ENCODE measurements around the gene SMARCD2.
"Not testable (repeated sequence)": the region's sequence is repeated elsewhere in the genome, so short reads cannot be mapped to it uniquely, and the experiment has no call there.

SMARCD2 gene

DNA sequence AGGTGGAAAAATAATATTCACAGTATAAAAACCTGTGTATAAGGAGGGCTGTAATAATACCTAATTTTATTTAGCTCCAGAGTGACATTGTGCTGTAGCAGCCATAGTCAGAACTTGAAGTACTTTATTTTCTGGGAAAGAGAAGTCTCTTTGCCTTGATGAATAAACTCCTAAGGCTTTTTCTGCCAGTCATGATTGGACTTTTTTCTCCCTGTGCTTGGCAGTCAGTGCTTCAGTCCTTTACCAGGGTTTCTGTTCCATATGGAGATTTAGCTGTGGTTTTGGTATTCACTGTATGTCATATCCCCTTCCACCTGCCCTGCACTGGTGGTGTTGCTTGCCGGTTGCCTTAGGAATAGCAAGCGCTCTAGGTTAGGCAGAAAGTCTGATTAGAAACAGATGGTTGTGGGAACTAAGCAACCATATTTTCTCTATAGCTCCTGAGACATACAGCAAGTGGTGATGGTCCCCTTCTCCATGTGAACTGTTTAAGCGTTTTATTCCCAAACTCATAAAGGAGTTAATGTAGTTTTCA is 43.8 kb downstream of the SMARCD2 start:
- no peak for DNase-seq

DNA sequence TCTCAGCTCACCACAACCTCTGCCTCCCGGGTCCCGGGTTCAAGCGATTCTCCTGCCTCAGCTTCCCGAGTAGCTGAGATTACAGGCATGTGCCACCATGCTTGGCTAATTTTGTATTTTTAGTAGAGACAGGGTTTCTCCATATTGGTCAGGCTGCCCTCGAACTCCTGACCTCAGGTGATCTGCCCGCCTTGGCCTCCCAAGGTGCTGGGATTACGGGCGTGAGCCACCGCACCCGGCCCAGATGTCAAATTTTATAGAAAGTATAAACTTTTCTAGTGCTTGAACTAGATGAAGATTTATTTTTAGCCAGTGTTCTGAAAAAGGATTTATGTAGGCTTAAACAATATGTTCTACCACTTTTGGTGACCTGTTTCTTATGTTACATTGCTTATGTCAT is 46.1 kb downstream of the SMARCD2 start:
- not testable (repeated sequence) for DNase-seq

DNA sequence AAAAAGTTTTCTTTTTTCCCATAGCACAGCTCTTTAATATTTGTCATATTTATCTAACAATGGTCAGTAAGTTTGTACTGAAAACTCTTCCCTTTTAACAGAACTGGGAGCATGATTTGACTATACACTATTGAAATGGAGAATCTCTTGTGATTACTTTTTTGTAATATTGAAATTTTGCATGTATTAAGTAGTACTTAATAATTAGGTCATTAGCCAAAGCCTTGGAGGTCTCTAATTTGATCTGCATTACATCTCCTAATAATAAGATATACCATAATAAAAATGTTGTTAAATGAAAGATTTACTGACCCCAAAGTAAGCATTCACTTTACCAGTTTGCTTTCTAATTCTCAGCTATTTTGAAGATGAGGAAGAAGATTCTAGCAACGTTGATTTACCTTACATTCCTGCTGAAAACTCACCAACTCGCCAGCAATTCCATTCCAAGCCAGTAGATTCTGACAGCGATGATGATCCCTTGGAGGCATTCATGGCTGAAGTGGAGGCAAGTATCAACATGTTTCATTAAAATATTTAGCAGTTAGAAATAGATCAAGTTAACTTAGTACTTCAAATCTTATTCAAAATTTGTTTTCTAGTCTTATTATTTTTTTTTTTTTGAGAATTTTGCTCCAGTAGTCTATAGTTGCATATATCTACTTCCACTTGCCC is 50.3 kb downstream of the SMARCD2 start:
- no peak for DNase-seq

DNA sequence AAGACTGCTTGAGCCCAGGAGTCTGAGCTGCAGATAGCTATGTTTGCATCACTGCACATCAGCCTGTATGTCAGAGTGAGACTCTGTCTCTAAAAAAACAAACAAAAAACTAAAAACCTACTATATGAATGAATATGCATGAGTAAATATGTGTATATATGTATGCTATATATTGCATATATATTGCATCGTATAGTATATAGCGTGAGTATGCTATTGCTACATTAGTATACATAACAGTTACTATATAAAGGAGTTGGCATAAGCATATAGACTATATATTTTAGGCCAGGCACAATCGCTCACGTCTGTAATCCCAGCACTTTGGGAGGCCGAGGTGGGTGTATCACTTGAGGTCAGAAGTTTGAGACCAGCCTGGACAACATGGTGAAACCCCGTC is 52.4 kb downstream of the SMARCD2 start:
- no peak for DNase-seq

DNA sequence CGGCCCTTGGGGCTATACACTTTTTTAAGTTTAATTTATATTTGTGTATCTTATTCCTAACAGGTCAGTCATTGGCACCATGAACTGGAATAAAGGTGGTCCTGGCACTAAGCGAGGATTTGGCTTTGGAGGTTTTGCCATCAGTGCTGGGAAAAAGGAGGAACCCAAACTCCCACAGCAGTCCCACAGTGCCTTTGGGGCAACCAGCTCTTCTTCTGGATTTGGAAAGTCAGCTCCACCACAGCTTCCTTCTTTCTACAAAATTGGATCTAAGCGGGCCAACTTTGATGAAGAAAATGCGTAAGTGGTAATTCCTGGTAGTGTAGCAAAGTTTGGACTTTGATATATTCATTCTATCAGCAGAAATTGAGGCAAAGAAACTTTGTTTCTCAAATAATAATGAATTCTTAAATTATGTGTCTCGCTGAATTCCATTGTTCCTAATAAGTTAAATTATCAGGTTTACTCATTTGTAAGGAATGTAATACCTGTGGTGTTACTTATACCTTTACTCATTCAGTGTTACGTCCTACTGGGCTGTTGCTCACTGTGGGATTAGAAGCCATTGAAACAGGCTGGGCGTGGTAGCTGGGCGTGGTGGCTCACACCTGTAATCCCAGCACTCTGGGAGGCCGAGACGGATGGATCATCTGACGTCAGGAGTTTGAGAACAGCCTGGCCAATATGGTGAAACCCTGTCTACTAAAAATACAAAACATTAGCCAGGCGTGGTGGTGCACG is 55.3 kb downstream of the SMARCD2 start:
- DNase-seq, result peak; percentile 42 to 47 (median 47)

DNA sequence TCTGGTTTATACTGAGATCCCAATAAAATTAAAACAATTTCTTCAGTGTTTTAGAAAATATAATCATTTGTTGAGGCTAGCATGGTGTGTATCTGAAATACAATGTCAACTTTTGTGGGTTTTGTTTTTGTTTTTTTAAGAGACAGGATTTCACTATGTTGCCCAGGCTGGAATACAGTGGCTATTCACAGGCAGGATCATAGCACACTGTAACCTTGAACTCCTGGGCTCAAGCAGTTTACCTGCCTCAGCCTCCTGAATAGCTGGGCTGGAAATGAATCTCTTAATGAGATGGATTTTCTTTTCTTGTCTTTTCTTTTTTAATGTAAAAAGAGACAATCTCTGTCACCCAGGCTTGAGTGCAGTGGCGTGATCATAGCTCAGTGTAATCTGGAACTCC is 56.4 kb downstream of the SMARCD2 start:
- no peak for DNase-seq

DNA sequence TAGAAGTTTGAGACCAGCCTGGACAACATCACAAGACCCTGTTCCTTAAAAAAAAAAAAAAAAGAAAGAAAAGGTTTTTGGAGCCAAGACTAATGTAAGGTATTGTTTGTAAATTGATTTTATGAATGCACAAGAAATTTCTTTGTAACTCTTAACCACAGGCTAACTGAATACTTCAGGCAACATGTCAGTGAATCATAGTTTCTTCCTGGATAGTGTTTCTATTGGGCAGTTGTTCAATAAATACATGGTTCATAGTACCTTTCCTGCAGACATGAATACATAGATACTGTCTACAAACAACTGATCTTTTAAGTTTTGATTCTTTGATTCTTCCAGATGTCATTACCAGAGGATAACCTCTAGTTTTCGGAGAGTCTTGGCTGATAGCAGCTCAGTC is 56.9 kb downstream of the SMARCD2 start:
- no peak for DNase-seq

DNA sequence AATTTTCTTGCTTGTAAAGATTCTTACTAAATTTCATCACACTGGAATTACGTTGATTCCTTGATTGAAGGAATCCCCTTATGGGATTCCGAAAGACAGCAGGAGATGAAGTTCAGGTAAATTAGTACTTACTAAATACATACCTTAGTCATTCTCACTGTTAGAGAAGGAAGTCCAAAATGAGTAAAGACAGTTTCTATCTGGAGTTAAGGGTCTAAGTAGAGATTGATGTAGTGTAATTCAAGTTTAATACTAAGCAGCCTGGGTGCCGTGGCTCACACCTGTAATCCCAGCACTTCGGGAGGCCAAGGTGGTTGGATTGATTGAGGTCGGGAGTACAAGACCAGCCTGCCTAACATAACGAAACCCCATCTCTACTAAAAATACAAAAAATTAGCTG is 59.0 kb downstream of the SMARCD2 start:
- DNase-seq, result no peak

All from suppressor macrophage treated with lipopolysaccharide for 1 hour (primary cell).